Vagina (tissue), 2 donors: ENCODE measurements around the gene GNAQ.

Experiments
- CTCF ChIP-seq, 3 experiments: fragments of 450-650 bp in 2 of 3; fragments of 200-600 bp in 1 of 3; sonication (generic) in 1 of 3; IDR thresholded peaks; one replicate each; pipeline ENCODE4 v1.5.1; 2017 to 2019; ENCODE audit warnings: antibody characterized with exemption in 3 of 3, mild to moderate bottlenecking in 2 of 3, moderate library complexity in 2 of 3
- POLR2A ChIP-seq, 2 donors: fragments of 450-650 bp; IDR thresholded peaks; one replicate each; pipeline ENCODE4 v1.6.1; 2017; ENCODE audit warnings: antibody characterized with exemption in 2 of 2, mild to moderate bottlenecking in 2 of 2, moderate library complexity in 2 of 2
- POLR2AphosphoS5 ChIP-seq, 2 donors: sonication (generic); formaldehyde crosslinking; IDR thresholded peaks; one replicate each; pipeline ENCODE4 v1.9.0; 2017; ENCODE audit warnings: antibody characterized with exemption in 2 of 2, mild to moderate bottlenecking in 2 of 2, low read depth in 1 of 2; ENCODE audit not compliant: insufficient read depth in 1 of 2

- TF ChIP-seq CTCF (IDR thresholded peaks at IDR 0.05) (no peak), POLR2A (IDR thresholded peaks at IDR 0.05) (no peak), POLR2AphosphoS5 (IDR thresholded peaks at IDR 0.05; ENCODE audit: insufficient read depth in 1 of 2, low read depth in 1 of 2) (no peak)
Observed at GRCh38 chr9:77997611-77998284, 33.9 kb downstream of the GNAQ start.
